K562 (cell line): ENCODE measurements around the gene SRPX.

Experiments used
- ATF1 ChIP-seq, 2 experiments: fragments of 450-650 bp in 1 of 2; IDR thresholded peaks; 2 replicates each; pipeline ENCODE4 v1.6.1; 2016; ENCODE audit warnings: missing compliant biosample characterization in 1 of 2, missing genetic modification characterization in 1 of 2
- HCFC1 ChIP-seq: IDR thresholded peaks from 2 replicates; pipeline ENCODE4 v1.6.1; 2012; ENCODE audit warnings: low read depth, low read length, improper control_type of control experiment
- MEF2A ChIP-seq: IDR thresholded peaks from 2 replicates; pipeline ENCODE4 v1.6.1; 2011; ENCODE audit warnings: low read depth, mild to moderate bottlenecking, low read length, moderate library complexity; ENCODE audit not compliant: control insufficient read depth
- YY1 ChIP-seq, 3 experiments: IDR thresholded peaks; 2 replicates each; pipeline ENCODE4 v1.6.1; 2011; ENCODE audit warnings: low read length in 2 of 3, mild to moderate bottlenecking in 2 of 3, moderate library complexity in 2 of 3, borderline replicate concordance in 1 of 3, control low read depth in 1 of 3, low read depth in 1 of 3; ENCODE audit not compliant: insufficient read depth in 3 of 3, insufficient replicate concordance in 2 of 3, control insufficient read depth in 1 of 3, insufficient read length in 1 of 3; ENCODE audit errors: extremely low read depth in 1 of 3
- ZNF561 ChIP-seq: fragments of 450-650 bp; formaldehyde crosslinking; conservative IDR thresholded peaks from 2 replicates; pipeline ENCODE4 v1.4.0; 2020; ENCODE audit warnings: mild to moderate bottlenecking, moderate library complexity
- ZNF644 ChIP-seq: fragments of 200-800 bp; sonication (Bioruptor generic); IDR thresholded peaks from 2 replicates; pipeline ENCODE4 v1.6.1; 2016; ENCODE audit warnings: low read depth, missing genetic modification characterization, missing compliant biosample characterization
- TF ChIP-seq, protein P1 (sequence below), 3 experiments: IDR thresholded peaks in 2 of 3; conservative IDR thresholded peaks in 1 of 3; 2 replicates each; pipeline ENCODE4 v1.5.1; 2011 to 2012; ENCODE audit warnings: low read length in 3 of 3, mild to moderate bottlenecking in 3 of 3, control low read depth in 2 of 3, improper control_type of control experiment in 1 of 3, inconsistent platforms in 1 of 3, low read depth in 1 of 3, mixed read lengths in 1 of 3, moderate library complexity in 1 of 3; ENCODE audit not compliant: insufficient read depth in 2 of 3

DNA sequence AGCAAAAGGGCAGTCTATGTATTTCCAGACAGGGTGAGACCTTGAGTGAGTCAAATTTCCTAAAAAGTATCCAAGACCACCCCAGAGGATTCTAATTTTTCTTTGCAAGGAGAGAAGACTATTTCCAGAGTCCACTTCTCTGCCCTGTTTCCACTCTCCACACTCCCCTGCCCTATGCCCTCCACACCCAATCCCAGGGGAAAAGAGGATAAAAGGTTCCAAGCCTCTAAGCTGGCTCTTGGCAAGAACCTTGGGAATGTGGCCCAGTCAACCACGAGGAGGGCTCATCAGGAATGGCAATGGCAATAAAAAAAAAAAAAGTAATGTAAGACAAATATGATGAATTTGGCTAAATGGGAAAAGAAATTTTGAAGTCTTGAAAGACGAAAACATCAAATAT lies 65.9 kb downstream of the SRPX start:
- no peak for TF ChIP-seq ZNF644 (tag)
- no peak for TF ChIP-seq HCFC1
- TF ChIP-seq, protein P1, sequence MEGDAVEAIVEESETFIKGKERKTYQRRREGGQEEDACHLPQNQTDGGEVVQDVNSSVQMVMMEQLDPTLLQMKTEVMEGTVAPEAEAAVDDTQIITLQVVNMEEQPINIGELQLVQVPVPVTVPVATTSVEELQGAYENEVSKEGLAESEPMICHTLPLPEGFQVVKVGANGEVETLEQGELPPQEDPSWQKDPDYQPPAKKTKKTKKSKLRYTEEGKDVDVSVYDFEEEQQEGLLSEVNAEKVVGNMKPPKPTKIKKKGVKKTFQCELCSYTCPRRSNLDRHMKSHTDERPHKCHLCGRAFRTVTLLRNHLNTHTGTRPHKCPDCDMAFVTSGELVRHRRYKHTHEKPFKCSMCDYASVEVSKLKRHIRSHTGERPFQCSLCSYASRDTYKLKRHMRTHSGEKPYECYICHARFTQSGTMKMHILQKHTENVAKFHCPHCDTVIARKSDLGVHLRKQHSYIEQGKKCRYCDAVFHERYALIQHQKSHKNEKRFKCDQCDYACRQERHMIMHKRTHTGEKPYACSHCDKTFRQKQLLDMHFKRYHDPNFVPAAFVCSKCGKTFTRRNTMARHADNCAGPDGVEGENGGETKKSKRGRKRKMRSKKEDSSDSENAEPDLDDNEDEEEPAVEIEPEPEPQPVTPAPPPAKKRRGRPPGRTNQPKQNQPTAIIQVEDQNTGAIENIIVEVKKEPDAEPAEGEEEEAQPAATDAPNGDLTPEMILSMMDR (IDR thresholded peaks at IDR 0.05 in 2 of 3, conservative IDR thresholded peaks at IDR 0.05 in 1 of 3; ENCODE audit: insufficient read depth in 2 of 3, low read depth in 1 of 3, low read length in 3 of 3): no peak
- no peak for TF ChIP-seq ATF1 (CRISPR knock-in tag; IDR thresholded peaks at IDR 0.05)
- TF ChIP-seq ATF1 (tag; IDR thresholded peaks at IDR 0.05): no peak
- TF ChIP-seq MEF2A: no peak
- TF ChIP-seq YY1 (IDR thresholded peaks at IDR 0.05; ENCODE audit: borderline replicate concordance in 1 of 3, control insufficient read depth in 1 of 3, extremely low read depth in 1 of 3, insufficient read depth in 3 of 3, insufficient read length in 1 of 3, insufficient replicate concordance in 2 of 3, low read depth in 1 of 3, low read length in 2 of 3): no peak
- TF ChIP-seq ZNF561: no peak
